Endodermal cell (in vitro differentiated cells): ENCODE results near the gene ZP4. TPM values are rescaled to one million over a fixed set of nuclear protein-coding genes. Genes with fewer than 3 reads are reported as not detected.

Experiments
- DNase-seq: peaks from one replicate; pipeline ENCODE4 v3.0.0-alpha.2; 2017
- H3K27ac ChIP-seq: 2 replicates; pipeline ENCODE4 v1.5.1; 2013; ENCODE audit warnings: mild to moderate bottlenecking, low read depth, low read length, moderate library complexity
- H3K27me3 ChIP-seq: 2 replicates; pipeline ENCODE4 v1.6.1; 2013; ENCODE audit warnings: mild to moderate bottlenecking, low read length, moderate library complexity; ENCODE audit not compliant: insufficient read depth, control insufficient read depth, poor library complexity, severe bottlenecking
- H3K36me3 ChIP-seq: 2 replicates; pipeline ENCODE4 v1.7.0; 2013; ENCODE audit warnings: mild to moderate bottlenecking, low read length, moderate library complexity; ENCODE audit not compliant: control insufficient read depth, insufficient read depth
- H3K4me1 ChIP-seq: one replicate; pipeline ENCODE4 v1.7.0; 2013; ENCODE audit warnings: low read length; ENCODE audit not compliant: control insufficient read depth, insufficient read depth
- H3K4me3 ChIP-seq: 2 replicates; pipeline ENCODE4 v1.5.1; 2013; ENCODE audit warnings: mild to moderate bottlenecking, low read length, moderate library complexity
- H3K9ac ChIP-seq: 2 replicates; pipeline ENCODE4 v1.6.1; 2013; ENCODE audit warnings: mild to moderate bottlenecking, low read length, moderate library complexity; ENCODE audit not compliant: poor library complexity, severe bottlenecking; ENCODE audit errors: extremely low read depth
- H3K9me3 ChIP-seq: 2 replicates; pipeline ENCODE4 v1.6.1; 2013; ENCODE audit warnings: mild to moderate bottlenecking, low read length, moderate library complexity; ENCODE audit not compliant: control insufficient read depth
- H3K27ac Mint-ChIP-seq: 2 replicates; pipeline ENCODE4 v1.8.0; 2020; ENCODE audit warnings: mixed read lengths
- H3K27me3 Mint-ChIP-seq: 2 replicates; pipeline ENCODE4 v1.8.0; 2021; ENCODE audit warnings: mild to moderate bottlenecking, mixed read lengths; ENCODE audit not compliant: insufficient read depth
- H3K36me3 Mint-ChIP-seq: 2 replicates; pipeline ENCODE4 v1.8.0; 2020; ENCODE audit warnings: low read depth, mixed read lengths
- H3K4me1 Mint-ChIP-seq: 2 replicates; pipeline ENCODE4 v1.8.0; 2020; ENCODE audit warnings: mixed read lengths
- H3K4me3 Mint-ChIP-seq: 2 replicates; pipeline ENCODE4 v1.8.0; 2020; ENCODE audit warnings: mild to moderate bottlenecking, moderate library complexity, mixed read lengths
- H3K9me3 Mint-ChIP-seq: 2 replicates; pipeline ENCODE4 v1.8.0; 2020; ENCODE audit warnings: mild to moderate bottlenecking, mixed read lengths
- CTCF ChIP-seq: fragments of 200-600 bp; sonication (generic); conservative IDR thresholded peaks from 2 replicates; pipeline ENCODE4 v1.5.0; 2021; ENCODE audit warnings: antibody characterized with exemption, mild to moderate bottlenecking
- WGBS, 2 experiments: methylation state at CpG; one replicate each; pipeline versions ENCODE4 v1.1.5 to v1.1.7; 2013; ENCODE audit warnings: missing lambda C conversion rate in 2 of 2, mixed read lengths in 1 of 2; ENCODE audit not compliant: insufficient coverage in 1 of 2, insufficient read length in 1 of 2; 5-methylcytosine and 5-hydroxymethylcytosine counted together
- total RNA-seq, 2 donors: library from RNA; stranded (reverse); fragmentation: NEBNext Ultra II Directional in 1 of 2; extraction: Animal tissue kit (Norgen Biotek cat#: 25700) in 1 of 2; gene quantifications; 2 replicates in 1 of 2; 3 replicates in 1 of 2; pipeline ENCODE4 v1.2.1, GENCODE V29; 2021

ZP4 gene
- total RNA-seq, 2 donors from 2014 or later = not detected

GRCh38 chr1:237921306-237921705 is 30.6 kb upstream of the ZP4 start:
- no peak overlapping the region for H3K9ac ChIP-seq
- H3K27me3 Mint-ChIP-seq = peaks cover 2% of the 10 kb centered on the region
- H3K27me3 ChIP-seq = no peaks in the 10 kb centered on the region
- no peak overlapping the region for H3K27ac ChIP-seq
- DNase-seq = no peak
- TF ChIP-seq CTCF = no peak
- no peaks in the 10 kb centered on the region for H3K36me3 ChIP-seq
- H3K4me1 ChIP-seq = no peaks in the 10 kb centered on the region
- H3K9me3 ChIP-seq = no peaks in the 10 kb centered on the region
- H3K4me3 ChIP-seq = no peak overlapping the region
- H3K4me3 Mint-ChIP-seq = no peak overlapping the region
- H3K4me1 Mint-ChIP-seq = no peaks in the 10 kb centered on the region
- H3K27ac Mint-ChIP-seq = no peak overlapping the region
- no peaks in the 10 kb centered on the region for H3K36me3 Mint-ChIP-seq
- H3K9me3 Mint-ChIP-seq = peaks cover 12% of the 10 kb centered on the region

- no peak for DNase-seq
- Mint-ChIP-seq H3K9me3 (peaks cover 29% of the 10 kb centered on the region), H3K4me1 (no peaks in the 10 kb centered on the region), H3K36me3 (no peaks in the 10 kb centered on the region), H3K4me3 (no peak overlapping the region), H3K27me3 (no peaks in the 10 kb centered on the region), H3K27ac (no peak overlapping the region)
- no peak overlapping the region for H3K27ac ChIP-seq
- no peak for TF ChIP-seq CTCF
- H3K4me3 ChIP-seq = no peak overlapping the region
- no peak overlapping the region for H3K9ac ChIP-seq
- WGBS, 2 experiments = 92% methylated on average over 2 of the region's 2 CpGs; no CpG with 5 or more reads in 1 of the 2 experiments
- no peaks in the 10 kb centered on the region for H3K27me3 ChIP-seq
- H3K9me3 ChIP-seq = peaks cover 15% of the 10 kb centered on the region
- no peaks in the 10 kb centered on the region for H3K36me3 ChIP-seq
- H3K4me1 ChIP-seq = no peaks in the 10 kb centered on the region
These were observed 22.6 kb upstream of the ZP4 start for GRCh38 chr1:237913345-237913744.

- no peak for TF ChIP-seq CTCF
- Mint-ChIP-seq H3K4me1 (no peaks in the 10 kb centered on the region), H3K27me3 (no peaks in the 10 kb centered on the region), H3K4me3 (no peak overlapping the region), H3K27ac (no peak overlapping the region), H3K36me3 (no peaks in the 10 kb centered on the region), H3K9me3 (peaks cover 29% of the 10 kb centered on the region)
- DNase-seq = no peak
- no peak overlapping the region for H3K27ac ChIP-seq
- H3K4me1 ChIP-seq = no peaks in the 10 kb centered on the region
- H3K9me3 ChIP-seq = peaks cover 15% of the 10 kb centered on the region
- no peak overlapping the region for H3K4me3 ChIP-seq
- no peaks in the 10 kb centered on the region for H3K36me3 ChIP-seq
- H3K9ac ChIP-seq = no peak overlapping the region
- H3K27me3 ChIP-seq = no peaks in the 10 kb centered on the region
These were observed 21.2 kb upstream of the ZP4 start for GRCh38 chr1:237911911-237912310.
